SW480 (cell line): Measurements from ENCODE around the gene PKHD1.
A peak's percentile ranks its signal among the peaks of the same experiment; 100 is the strongest.
"Not testable (repeated sequence)": the region's sequence is repeated elsewhere in the genome, so short reads cannot be mapped to it uniquely, and the experiment has no call there.

Source experiments
- DNase-seq: peaks from one replicate; pipeline ENCODE4 v3.0.0-alpha.2; 2016; ENCODE audit warnings: low spot score

Gene PKHD1

DNA sequence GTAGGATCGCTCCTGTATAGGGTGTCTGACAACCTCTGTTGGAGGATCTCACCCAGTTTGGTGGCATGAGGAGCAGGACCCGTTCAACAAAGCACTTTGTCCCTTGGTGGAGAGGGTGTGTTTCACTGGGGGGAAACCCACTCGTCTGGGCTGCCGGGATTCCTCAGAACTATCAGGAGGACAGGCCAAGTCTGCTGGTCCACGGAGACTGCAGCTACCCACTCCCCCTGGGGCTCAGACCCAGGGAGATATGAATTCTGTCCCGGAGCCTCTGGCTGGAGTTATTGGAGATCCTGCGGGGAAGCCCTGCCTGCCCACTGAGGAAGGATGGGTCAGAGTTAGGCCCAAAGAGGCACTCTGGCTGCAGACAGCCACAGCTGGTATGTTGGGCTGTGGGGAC, 233.1 kb downstream of the PKHD1 start:
- no peak for DNase-seq

GRCh38 chr6:51853109-51853508, 234.3 kb downstream of the PKHD1 start:
- DNase-seq = not testable (repeated sequence)

DNA sequence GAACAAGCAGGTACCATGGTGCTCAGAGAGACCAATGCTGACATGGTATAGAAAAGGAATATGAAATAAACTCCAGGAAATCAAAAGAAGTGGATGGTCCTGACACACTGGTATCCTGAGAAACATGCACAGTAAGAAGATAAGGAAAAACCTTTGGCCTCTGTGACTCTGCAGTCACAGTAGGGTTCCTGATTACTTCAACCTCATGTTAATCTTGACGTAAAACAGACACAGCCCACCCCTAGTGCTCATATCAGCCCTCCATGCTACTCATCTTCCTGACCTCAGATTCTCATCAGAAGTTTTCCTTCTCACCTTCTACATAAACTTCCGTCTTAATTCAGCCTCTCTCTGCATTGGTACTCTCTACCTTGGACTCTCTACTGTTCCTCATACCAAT, 240.9 kb downstream of the PKHD1 start:
- no peak for DNase-seq

GRCh38 chr6:51844336-51844735, 243.1 kb downstream of the PKHD1 start:
- no peak for DNase-seq

- DNase-seq = no peak
These were observed 243.9 kb downstream of the PKHD1 start for GRCh38 chr6:51843456-51844056.

DNA sequence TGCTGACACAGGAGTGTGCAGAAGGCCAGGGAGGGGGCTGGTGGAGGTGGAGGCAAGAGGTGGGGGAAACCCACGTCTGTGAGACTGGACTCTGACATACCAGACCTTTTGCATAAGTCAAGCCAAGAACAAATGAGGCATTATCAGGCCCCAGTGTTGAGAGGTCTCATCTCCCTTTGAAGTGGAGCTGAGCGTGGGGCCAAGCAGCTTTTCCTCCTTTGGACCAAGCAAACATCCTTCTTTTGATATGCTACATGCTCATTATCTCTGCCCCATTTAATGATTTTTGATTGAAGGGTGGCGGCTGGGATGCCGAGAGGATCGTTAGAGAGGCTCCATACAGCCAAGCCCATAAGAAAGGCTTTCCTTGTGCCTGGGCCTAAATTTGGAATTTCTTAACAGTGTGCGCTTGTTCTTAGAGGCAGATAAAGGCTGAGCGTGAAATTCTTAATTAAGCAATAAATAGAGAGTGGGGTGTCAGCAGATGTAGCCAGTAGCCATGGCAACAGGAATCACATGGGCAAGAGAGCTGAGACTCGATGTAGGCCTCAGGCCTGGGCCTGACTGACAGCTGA, 244.5 kb downstream of the PKHD1 start:
- DNase-seq = no peak

GRCh38 chr6:51842061-51842803, 245.2 kb downstream of the PKHD1 start:
- DNase-seq = no peak

DNA sequence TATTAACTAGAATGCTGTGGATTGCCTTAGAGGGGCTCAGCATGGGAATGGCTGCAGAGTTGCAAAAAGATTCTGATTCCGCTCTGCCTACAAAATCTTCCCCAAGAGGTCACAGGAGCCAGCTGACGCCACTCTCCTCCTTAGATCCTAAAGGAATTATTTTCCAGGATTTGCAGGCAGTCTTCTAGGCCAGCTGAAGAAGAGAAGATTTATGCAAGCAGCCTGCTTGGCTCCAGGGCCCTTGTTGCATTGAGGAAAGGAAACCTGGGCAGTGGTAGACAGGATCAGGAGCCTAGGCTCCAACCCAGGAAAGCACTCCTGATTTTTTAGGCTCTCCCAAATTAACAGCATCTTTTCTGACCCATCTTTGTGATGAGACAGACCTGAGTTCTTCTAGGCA, 245.8 kb downstream of the PKHD1 start:
- DNase-seq = no peak

- DNase-seq = no peak
These were observed 247.6 kb downstream of the PKHD1 start for GRCh38 chr6:51839726-51840374.

DNA sequence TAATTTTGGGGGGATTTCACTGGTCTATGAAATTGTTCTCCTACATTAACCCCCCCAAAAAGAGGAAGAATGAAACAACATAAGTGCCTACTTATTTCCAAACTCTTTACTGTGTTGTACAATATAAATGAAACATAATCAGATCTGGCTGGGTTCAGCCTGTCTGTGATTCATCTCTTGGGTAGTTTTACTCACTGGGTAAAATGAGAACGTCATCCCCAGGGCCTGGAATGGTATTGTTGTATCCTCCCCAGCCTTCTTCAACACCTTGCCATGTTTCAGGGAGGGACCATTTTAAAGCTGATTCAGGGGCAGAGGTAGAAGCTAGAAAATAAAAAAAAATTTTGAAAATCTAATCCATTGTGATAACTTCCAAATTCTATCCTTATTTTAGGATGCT, 256.7 kb downstream of the PKHD1 start:
- no peak for DNase-seq

GRCh38 chr6:51827580-51827979, 259.8 kb downstream of the PKHD1 start:
- no peak for DNase-seq

DNA sequence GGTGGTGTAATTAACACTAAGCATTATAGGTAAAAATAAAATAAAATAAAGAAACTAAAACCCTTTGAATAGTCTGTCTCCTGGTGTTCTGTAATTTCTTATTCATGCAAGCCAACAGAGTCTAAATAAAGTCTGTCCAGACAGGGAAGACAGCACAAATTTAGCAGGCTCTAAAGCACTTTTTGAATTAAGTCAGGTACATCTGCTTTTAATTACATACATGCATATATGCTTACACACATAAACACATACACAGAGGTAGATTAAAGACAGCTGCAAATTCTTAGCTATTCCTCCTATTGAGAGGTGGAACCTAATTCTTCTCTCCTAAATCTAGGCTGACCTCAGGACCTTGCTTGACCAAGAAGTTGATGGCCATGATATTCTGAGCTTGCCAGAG, 262.5 kb downstream of the PKHD1 start:
- no peak for DNase-seq

GRCh38 chr6:51820555-51820954, 266.9 kb downstream of the PKHD1 start:
- DNase-seq = no peak

DNA sequence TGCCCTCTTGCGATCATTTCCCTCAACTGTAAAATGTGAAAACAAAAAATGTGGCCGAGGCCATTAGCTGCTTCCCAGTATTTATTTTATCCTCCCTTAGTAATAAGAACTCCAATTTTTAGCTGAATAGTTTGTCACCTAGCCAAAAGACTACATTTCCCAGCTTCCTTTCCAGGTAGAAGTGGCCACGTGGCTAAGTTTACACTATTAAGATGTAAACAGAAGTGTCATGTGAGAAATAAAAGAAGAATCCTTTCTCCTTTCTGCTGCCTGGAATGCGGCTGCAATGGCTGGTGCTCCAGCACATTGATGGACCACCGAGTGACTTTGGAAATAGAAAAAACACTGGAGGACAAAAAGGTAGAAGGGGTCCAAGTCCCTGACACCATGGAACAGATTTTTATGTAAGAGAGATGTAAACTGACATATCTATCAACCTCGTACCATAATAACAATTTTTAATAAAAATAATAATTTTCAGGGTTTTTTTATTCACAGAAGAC, 268.8 kb downstream of the PKHD1 start:
- no peak for DNase-seq

- no peak for DNase-seq
These were observed 269.6 kb downstream of the PKHD1 start for GRCh38 chr6:51817832-51818231.

DNA sequence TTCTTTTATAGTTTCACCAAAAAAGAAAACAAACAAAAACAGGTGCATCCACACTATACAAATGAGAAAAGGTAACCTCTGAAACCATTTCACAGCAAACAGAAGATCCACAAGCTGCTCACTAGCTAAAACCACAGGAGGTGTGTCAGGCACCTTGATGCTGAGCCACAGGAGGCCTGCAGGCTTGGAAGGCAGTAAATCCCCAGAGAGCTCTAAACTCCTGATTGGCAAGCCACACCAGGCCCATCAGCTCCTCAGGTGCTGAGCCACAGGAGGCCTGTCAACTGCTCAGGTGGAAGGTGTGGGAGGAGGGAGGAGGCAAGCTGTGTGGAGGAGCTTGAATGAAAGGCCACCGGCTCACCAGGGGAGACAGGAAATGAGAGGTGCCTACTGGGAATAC, 273.0 kb downstream of the PKHD1 start:
- DNase-seq = peak; percentile 53

DNA sequence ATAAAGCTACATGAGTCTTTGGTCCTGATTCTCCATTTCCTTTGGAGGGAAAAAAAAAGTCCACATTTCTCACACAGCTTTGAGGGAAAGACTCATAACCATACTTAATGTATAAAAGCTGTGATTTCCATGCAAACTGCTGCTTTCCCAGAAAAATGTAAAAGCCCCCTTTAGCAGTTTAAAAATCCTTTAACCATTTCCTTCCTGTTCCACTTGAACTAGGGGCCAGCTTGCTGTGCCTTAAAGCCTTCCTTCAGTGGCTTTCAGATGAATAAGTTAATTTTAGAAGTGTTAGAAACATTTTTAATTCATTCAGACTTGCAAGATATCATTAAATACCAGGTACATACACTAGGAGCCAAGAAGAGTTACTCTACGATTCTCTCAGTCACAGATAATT, 273.5 kb downstream of the PKHD1 start:
- DNase-seq = no peak

DNA sequence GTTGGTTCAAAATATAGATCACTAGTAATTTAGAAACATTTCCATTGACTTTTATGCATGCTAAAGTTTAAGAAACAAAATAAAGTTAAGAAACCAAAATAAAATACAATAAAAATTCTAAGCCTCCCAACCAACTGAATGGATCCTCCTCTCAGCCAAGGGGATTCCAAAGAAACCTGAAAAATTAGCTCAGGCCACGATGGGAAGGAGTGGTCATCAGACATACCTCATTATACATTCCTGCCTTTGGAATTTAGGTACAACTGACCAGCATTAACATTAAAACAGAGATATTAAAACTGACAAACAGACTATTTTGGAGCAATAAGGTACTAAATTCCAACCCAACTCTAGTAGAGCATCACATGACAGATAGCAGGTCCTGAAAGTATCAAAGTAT, 275.2 kb downstream of the PKHD1 start:
- DNase-seq = no peak

DNA sequence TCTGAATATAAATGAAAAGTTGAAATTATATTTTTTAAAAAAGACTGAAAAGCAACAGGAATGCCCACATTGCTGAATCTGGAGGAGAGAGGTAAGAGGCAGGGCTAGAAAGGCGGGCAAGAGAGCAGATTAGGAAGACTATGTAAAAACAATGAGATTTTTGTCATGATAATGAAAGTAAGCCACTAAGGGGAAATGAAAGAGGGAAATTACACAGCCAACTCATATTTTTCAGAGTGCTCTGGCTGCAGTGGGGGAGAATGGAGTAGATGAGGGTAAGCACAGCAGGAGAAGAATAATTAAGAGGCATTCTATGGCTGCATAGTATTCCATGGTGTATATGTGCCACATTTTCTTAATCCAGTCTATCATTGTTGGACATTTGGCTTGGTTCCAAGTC, 281.9 kb downstream of the PKHD1 start:
- DNase-seq = no peak

- no peak for DNase-seq
These were observed 286.8 kb downstream of the PKHD1 start for GRCh38 chr6:51800603-51801002.

- DNase-seq = no peak
These were observed 294.0 kb downstream of the PKHD1 start for GRCh38 chr6:51793393-51793792.

DNA sequence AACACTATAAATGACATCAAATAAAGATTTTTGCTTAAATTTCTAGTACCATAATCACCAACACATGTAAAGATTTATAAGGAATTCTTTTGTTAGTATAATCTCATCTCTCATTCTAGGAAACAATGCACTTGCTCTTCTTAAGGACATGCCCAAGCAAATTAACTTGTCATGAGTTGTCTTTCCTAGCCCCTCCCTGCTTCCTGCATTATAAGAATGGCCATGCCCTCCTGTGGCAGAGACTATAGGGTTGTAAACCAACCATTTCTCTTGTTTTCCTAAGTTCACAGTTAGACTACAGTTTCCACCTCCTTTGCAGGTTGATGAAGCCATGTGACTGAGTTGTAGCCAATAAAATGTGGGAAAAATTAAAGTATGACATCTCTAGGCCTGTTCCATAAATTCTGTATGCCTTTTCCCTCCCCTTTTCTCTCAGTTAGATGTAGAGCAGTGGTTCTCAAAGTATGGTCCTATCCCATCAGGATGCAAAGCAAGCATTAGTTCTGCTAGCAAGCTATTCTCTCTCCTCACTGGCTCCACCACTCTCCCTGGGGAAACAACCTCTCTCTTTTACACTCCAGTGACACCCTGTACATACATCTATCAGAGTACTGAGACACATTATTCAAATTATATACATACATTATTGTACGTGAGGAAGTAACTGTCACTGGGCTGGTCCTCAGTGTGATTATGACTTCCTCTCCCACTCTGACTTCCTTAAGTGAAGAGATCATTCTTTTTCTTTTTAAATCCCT, 295.0 kb downstream of the PKHD1 start:
- no peak for DNase-seq
